ENCODE data around the gene CDH2.

The CDH2 gene

GRCh38 chr18:28067346-28067745 lies 109.6 kb downstream of the CDH2 start:
- no peaks in the 10 kb centered on the region for H3K9me3 ChIP-seq (ENCODE audit: low read depth, low read length)
- H3K36me3 ChIP-seq (ENCODE audit: insufficient read depth, low read length): no peaks in the 10 kb centered on the region
- no peak for DNase-seq (ENCODE audit: low read depth, low spot score)
- H3K4me3 ChIP-seq: no peak overlapping the region
- no peak overlapping the region for H3K9ac ChIP-seq (ENCODE audit: insufficient read length)
- TF ChIP-seq FOXP2 (optimal IDR thresholded peaks at IDR 0.05; ENCODE audit: control extremely low read depth, extremely low read length, insufficient read depth) (no peak), POLR2AphosphoS5 (IDR thresholded peaks at IDR 0.05; ENCODE audit: borderline replicate concordance, low read depth, low read length) (no peak), EZH2 (IDR thresholded peaks at IDR 0.05) (no peak)
- no peak overlapping the region for H3K27ac ChIP-seq

- Histone ChIP-seq H3K27ac (no peak overlapping the region), H3K4me3 (no peak overlapping the region), H3K9me3 (ENCODE audit: low read depth, low read length) (no peaks in the 10 kb centered on the region), H3K9ac (ENCODE audit: insufficient read length) (no peak overlapping the region), H3K36me3 (ENCODE audit: insufficient read depth, low read length) (no peaks in the 10 kb centered on the region)
- no peak for TF ChIP-seq FOXP2 (optimal IDR thresholded peaks at IDR 0.05; ENCODE audit: control extremely low read depth, extremely low read length, insufficient read depth)
- TF ChIP-seq EZH2 (IDR thresholded peaks at IDR 0.05): no peak
- TF ChIP-seq POLR2AphosphoS5 (IDR thresholded peaks at IDR 0.05; ENCODE audit: borderline replicate concordance, low read depth, low read length): no peak
- no peak for DNase-seq (ENCODE audit: low read depth, low spot score)
Observed at GRCh38 chr18:28065793-28066186, 111.1 kb downstream of the CDH2 start.

GRCh38 chr18:28065031-28065792 lies 111.7 kb downstream of the CDH2 start:
- DNase-seq (ENCODE audit: low read depth, low spot score): no peak
- no peak overlapping the region for H3K27ac ChIP-seq
- TF ChIP-seq FOXP2 (optimal IDR thresholded peaks at IDR 0.05; ENCODE audit: control extremely low read depth, extremely low read length, insufficient read depth) (no peak), EZH2 (IDR thresholded peaks at IDR 0.05) (no peak), POLR2AphosphoS5 (IDR thresholded peaks at IDR 0.05; ENCODE audit: borderline replicate concordance, low read depth, low read length) (no peak)
- no peak overlapping the region for H3K4me3 ChIP-seq
- no peaks in the 10 kb centered on the region for H3K9me3 ChIP-seq (ENCODE audit: low read depth, low read length)
- H3K36me3 ChIP-seq (ENCODE audit: insufficient read depth, low read length): no peaks in the 10 kb centered on the region
- H3K9ac ChIP-seq (ENCODE audit: insufficient read length): no peak overlapping the region

GRCh38 chr18:28063926-28064325 lies 113.0 kb downstream of the CDH2 start:
- no peak overlapping the region for H3K4me3 ChIP-seq
- no peaks in the 10 kb centered on the region for H3K9me3 ChIP-seq (ENCODE audit: low read depth, low read length)
- H3K36me3 ChIP-seq (ENCODE audit: insufficient read depth, low read length): no peaks in the 10 kb centered on the region
- DNase-seq (ENCODE audit: low read depth, low spot score): no peak
- no peak overlapping the region for H3K9ac ChIP-seq (ENCODE audit: insufficient read length)
- H3K27ac ChIP-seq: no peak overlapping the region
- TF ChIP-seq POLR2AphosphoS5 (IDR thresholded peaks at IDR 0.05; ENCODE audit: borderline replicate concordance, low read depth, low read length) (no peak), EZH2 (IDR thresholded peaks at IDR 0.05) (no peak), FOXP2 (optimal IDR thresholded peaks at IDR 0.05; ENCODE audit: control extremely low read depth, extremely low read length, insufficient read depth) (no peak)

GRCh38 chr18:28063271-28063761 lies 113.6 kb downstream of the CDH2 start:
- H3K9me3 ChIP-seq (ENCODE audit: low read depth, low read length): no peaks in the 10 kb centered on the region
- no peak for DNase-seq (ENCODE audit: low read depth, low spot score)
- TF ChIP-seq EZH2 (IDR thresholded peaks at IDR 0.05): no peak
- TF ChIP-seq POLR2AphosphoS5 (IDR thresholded peaks at IDR 0.05; ENCODE audit: borderline replicate concordance, low read depth, low read length): no peak
- no peak for TF ChIP-seq FOXP2 (optimal IDR thresholded peaks at IDR 0.05; ENCODE audit: control extremely low read depth, extremely low read length, insufficient read depth)
- H3K36me3 ChIP-seq (ENCODE audit: insufficient read depth, low read length): no peaks in the 10 kb centered on the region
- no peak overlapping the region for H3K9ac ChIP-seq (ENCODE audit: insufficient read length)
- no peak overlapping the region for H3K27ac ChIP-seq
- H3K4me3 ChIP-seq: no peak overlapping the region

- TF ChIP-seq FOXP2 (optimal IDR thresholded peaks at IDR 0.05; ENCODE audit: control extremely low read depth, extremely low read length, insufficient read depth) (no peak), POLR2AphosphoS5 (IDR thresholded peaks at IDR 0.05; ENCODE audit: borderline replicate concordance, low read depth, low read length) (no peak), EZH2 (IDR thresholded peaks at IDR 0.05) (no peak)
- no peak for DNase-seq (ENCODE audit: low read depth, low spot score)
- Histone ChIP-seq H3K9ac (ENCODE audit: insufficient read length) (no peak overlapping the region), H3K9me3 (ENCODE audit: low read depth, low read length) (no peaks in the 10 kb centered on the region), H3K4me3 (no peak overlapping the region), H3K36me3 (ENCODE audit: insufficient read depth, low read length) (no peaks in the 10 kb centered on the region), H3K27ac (no peak overlapping the region)
Observed at GRCh38 chr18:28062443-28062842, 114.5 kb downstream of the CDH2 start.

GRCh38 chr18:28059861-28060260 lies 117.1 kb downstream of the CDH2 start:
- Histone ChIP-seq H3K9me3 (ENCODE audit: low read depth, low read length) (no peaks in the 10 kb centered on the region), H3K36me3 (ENCODE audit: insufficient read depth, low read length) (no peaks in the 10 kb centered on the region), H3K9ac (ENCODE audit: insufficient read length) (no peak overlapping the region), H3K4me3 (no peak overlapping the region), H3K27ac (no peak overlapping the region)
- TF ChIP-seq FOXP2 (optimal IDR thresholded peaks at IDR 0.05; ENCODE audit: control extremely low read depth, extremely low read length, insufficient read depth) (no peak), POLR2AphosphoS5 (IDR thresholded peaks at IDR 0.05; ENCODE audit: borderline replicate concordance, low read depth, low read length) (no peak), EZH2 (IDR thresholded peaks at IDR 0.05) (no peak)
- DNase-seq (ENCODE audit: low read depth, low spot score): no peak

- Histone ChIP-seq H3K9me3 (ENCODE audit: low read depth, low read length) (no peaks in the 10 kb centered on the region), H3K36me3 (ENCODE audit: insufficient read depth, low read length) (no peaks in the 10 kb centered on the region), H3K9ac (ENCODE audit: insufficient read length) (no peak overlapping the region), H3K4me3 (no peak overlapping the region), H3K27ac (no peak overlapping the region)
- no peak for TF ChIP-seq FOXP2 (optimal IDR thresholded peaks at IDR 0.05; ENCODE audit: control extremely low read depth, extremely low read length, insufficient read depth)
- no peak for TF ChIP-seq POLR2AphosphoS5 (IDR thresholded peaks at IDR 0.05; ENCODE audit: borderline replicate concordance, low read depth, low read length)
- no peak for TF ChIP-seq EZH2 (IDR thresholded peaks at IDR 0.05)
- DNase-seq (ENCODE audit: low read depth, low spot score): no peak
Observed at GRCh38 chr18:28050545-28050944, 126.4 kb downstream of the CDH2 start.

All from SK-N-MC (cell line).